BE2C (cell line): ENCODE data around the gene INTS11. TPM values are rescaled to one million over a fixed set of nuclear protein-coding genes. Genes with fewer than 3 reads are reported as not detected.

Experiments used
- DNase-seq: peaks from one replicate; pipeline ENCODE4 v3.0.0-alpha.2; 2020
- H3K27me3 ChIP-seq: fragments of 250-450 bp; sonication (Bioruptor Pico); 2 replicates; pipeline ENCODE4 v1.5.1; 2020; ENCODE audit warnings: mild to moderate bottlenecking
- H3K36me3 ChIP-seq: fragments of 250-450 bp; sonication (Bioruptor Pico); 2 replicates; pipeline ENCODE4 v1.5.1; 2020; ENCODE audit warnings: mild to moderate bottlenecking
- H3K4me1 ChIP-seq: fragments of 250-450 bp; sonication (Bioruptor Pico); 2 replicates; pipeline ENCODE4 v1.5.1; 2020
- H3K4me3 ChIP-seq: 2 replicates; pipeline ENCODE4 v1.5.1; 2011; ENCODE audit warnings: low read depth, low read length
- H3K9me3 ChIP-seq: fragments of 250-450 bp; sonication (Bioruptor Pico); 2 replicates; pipeline ENCODE4 v1.5.1; 2020
- polyA plus RNA-seq: library from polyadenylated mRNA; unstranded; fragments of >200 nt; gene quantifications from one replicate; pipeline ENCODE4 v1.2.1, GENCODE V29; 2012; ENCODE audit warnings: low read depth, missing spikeins; ENCODE audit not compliant: insufficient read length, insufficient read depth
- TF ChIP-seq, protein P1 (sequence below): IDR thresholded peaks from 2 replicates; pipeline ENCODE4 v1.5.1; 2012; ENCODE audit warnings: mild to moderate bottlenecking, low read depth, low read length

The INTS11 gene
- 605 TPM for polyA plus RNA-seq

- Histone ChIP-seq H3K36me3 (peaks cover 28% of the 10 kb centered on the region), H3K27me3 (no peaks in the 10 kb centered on the region), H3K4me1 (no peaks in the 10 kb centered on the region; the same call in 1 of the 2 replicates), H3K9me3 (no peaks in the 10 kb centered on the region), H3K4me3 (peak within 1 kb of the TSS; percentile 88)
- TF ChIP-seq, protein P1, sequence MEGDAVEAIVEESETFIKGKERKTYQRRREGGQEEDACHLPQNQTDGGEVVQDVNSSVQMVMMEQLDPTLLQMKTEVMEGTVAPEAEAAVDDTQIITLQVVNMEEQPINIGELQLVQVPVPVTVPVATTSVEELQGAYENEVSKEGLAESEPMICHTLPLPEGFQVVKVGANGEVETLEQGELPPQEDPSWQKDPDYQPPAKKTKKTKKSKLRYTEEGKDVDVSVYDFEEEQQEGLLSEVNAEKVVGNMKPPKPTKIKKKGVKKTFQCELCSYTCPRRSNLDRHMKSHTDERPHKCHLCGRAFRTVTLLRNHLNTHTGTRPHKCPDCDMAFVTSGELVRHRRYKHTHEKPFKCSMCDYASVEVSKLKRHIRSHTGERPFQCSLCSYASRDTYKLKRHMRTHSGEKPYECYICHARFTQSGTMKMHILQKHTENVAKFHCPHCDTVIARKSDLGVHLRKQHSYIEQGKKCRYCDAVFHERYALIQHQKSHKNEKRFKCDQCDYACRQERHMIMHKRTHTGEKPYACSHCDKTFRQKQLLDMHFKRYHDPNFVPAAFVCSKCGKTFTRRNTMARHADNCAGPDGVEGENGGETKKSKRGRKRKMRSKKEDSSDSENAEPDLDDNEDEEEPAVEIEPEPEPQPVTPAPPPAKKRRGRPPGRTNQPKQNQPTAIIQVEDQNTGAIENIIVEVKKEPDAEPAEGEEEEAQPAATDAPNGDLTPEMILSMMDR = no peak
- peak; percentile 98 for DNase-seq
Observed at GRCh38 chr1:1324524-1325287, at the start of gene INTS11, which contains the start of gene CPTP. INTS11 (minus strand) TSS chr1:1324660; CDS start chr1:1324608, 52 bp downstream. CPTP (plus strand) TSS chr1:1324802; CDS start chr1:1326911, 2,109 bp downstream.

GRCh38 chr1:1373815-1374588 is 49.5 kb upstream of the INTS11 start:
- Histone ChIP-seq H3K9me3 (no peaks in the 10 kb centered on the region), H3K4me3 (peak overlapping the region; percentile 82), H3K36me3 (peaks cover 28% of the 10 kb centered on the region), H3K27me3 (no peaks in the 10 kb centered on the region), H3K4me1 (peaks cover 3% of the 10 kb centered on the region; the same call in 1 of the 2 replicates)
- DNase-seq = no peak
- TF ChIP-seq, protein P1 = no peak

DNA sequence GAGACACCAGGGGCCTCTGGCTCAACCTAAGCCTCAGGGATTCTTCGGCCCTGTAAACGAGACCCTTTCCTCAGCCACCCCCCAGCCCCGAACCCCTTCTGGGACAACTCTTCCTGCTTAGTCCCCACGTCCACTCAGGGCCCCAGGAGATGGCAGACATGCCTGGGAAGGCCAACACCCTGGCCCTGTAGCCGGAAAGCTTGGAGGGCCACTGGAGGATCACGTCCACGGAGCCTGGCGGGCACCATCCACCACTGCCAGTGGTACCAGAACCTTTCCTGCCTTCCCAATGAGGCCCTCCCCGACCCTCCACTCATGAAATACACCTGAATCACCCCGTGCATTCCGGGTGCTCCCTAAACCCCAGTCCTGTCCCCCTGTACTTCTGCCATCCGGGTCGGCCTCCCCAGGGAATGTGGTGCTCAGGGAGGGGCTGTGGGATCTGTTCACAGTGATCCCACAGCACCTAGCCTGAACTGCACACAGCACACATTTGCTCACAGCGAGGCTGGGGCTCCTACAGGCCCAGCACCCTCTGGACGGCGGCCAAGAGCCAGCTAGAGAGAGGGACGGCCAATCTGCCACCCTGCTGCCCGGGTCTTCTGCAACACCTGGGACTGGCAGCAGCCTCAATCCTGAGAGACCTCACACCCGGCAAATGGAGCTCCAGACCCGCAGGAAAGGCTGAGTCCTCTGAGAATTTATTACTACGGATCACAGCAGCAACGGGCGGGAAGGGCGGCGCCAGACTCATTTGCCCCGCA is 48.8 kb upstream of the INTS11 start:
- no peaks in the 10 kb centered on the region for H3K27me3 ChIP-seq
- no peak for DNase-seq
- peak overlapping the region; percentile 82 for H3K4me3 ChIP-seq
- TF ChIP-seq, protein P1 = no peak
- H3K4me1 ChIP-seq = peaks cover 3% of the 10 kb centered on the region; the same call in 1 of the 2 replicates
- H3K36me3 ChIP-seq = peaks cover 28% of the 10 kb centered on the region
- H3K9me3 ChIP-seq = no peaks in the 10 kb centered on the region

- Histone ChIP-seq H3K9me3 (no peaks in the 10 kb centered on the region), H3K4me3 (no peak overlapping the region), H3K36me3 (peaks cover 28% of the 10 kb centered on the region), H3K27me3 (no peaks in the 10 kb centered on the region), H3K4me1 (peaks cover 3% of the 10 kb centered on the region; the same call in 1 of the 2 replicates)
- TF ChIP-seq, protein P1 = peak; percentile 88
- peak; percentile 82 for DNase-seq
Observed at GRCh38 chr1:1371746-1372711, 47.6 kb upstream of the INTS11 start.

- H3K27me3 ChIP-seq = no peaks in the 10 kb centered on the region
- H3K4me1 ChIP-seq = peaks cover 3% of the 10 kb centered on the region; the same call in 1 of the 2 replicates
- peaks cover 28% of the 10 kb centered on the region for H3K36me3 ChIP-seq
- TF ChIP-seq, protein P1 = no peak
- DNase-seq = no peak
- H3K4me3 ChIP-seq = no peak overlapping the region
- H3K9me3 ChIP-seq = no peaks in the 10 kb centered on the region
Observed at GRCh38 chr1:1371364-1371745, 46.9 kb upstream of the INTS11 start.
